Brain microvascular endothelial cell (primary cell): Measurements from ENCODE around the gene NVL.

Source experiments
- DNase-seq: peaks from one replicate; pipeline ENCODE4 v3.0.0-alpha.2; 2020
- H3K27ac ChIP-seq: fragments of 250-450 bp; sonication (Bioruptor Pico); 2 replicates; pipeline ENCODE4 v1.5.1; 2020; ENCODE audit warnings: mild to moderate bottlenecking, moderate library complexity
- H3K27me3 ChIP-seq: fragments of 250-450 bp; sonication (Bioruptor Pico); replicated peaks from 2 replicates; pipeline ENCODE4 v1.5.1; 2020; ENCODE audit warnings: mild to moderate bottlenecking
- H3K36me3 ChIP-seq: fragments of 250-450 bp; sonication (Bioruptor Pico); replicated peaks from 2 replicates; pipeline ENCODE4 v1.5.1; 2020; ENCODE audit warnings: mild to moderate bottlenecking
- H3K4me3 ChIP-seq: 2 replicates; pipeline ENCODE4 v1.5.1; 2011; ENCODE audit warnings: low read depth, mild to moderate bottlenecking, control low read depth, low read length, moderate library complexity
- CTCF ChIP-seq: IDR thresholded peaks from 2 replicates; pipeline ENCODE4 v1.5.1; 2011; ENCODE audit warnings: low read depth, mild to moderate bottlenecking, moderate library complexity, low read length, control low read depth, inconsistent platforms; ENCODE audit errors: missing control alignments
- in situ Hi-C: cut with HindIII; loops from 2 replicates; pipeline ENCODE4 v1.10.0; 2017; ENCODE audit warnings: low sequenced_read_pairs, low pct_ligation_motif_present

Gene NVL

GRCh38 chr1:224301391-224301790 is 28.6 kb downstream of the NVL start:
- Histone ChIP-seq H3K36me3 (peaks cover 35% of the 10 kb centered on the region), H3K4me3 (no peak overlapping the region), H3K27me3 (no peaks in the 10 kb centered on the region), H3K27ac (no peak overlapping the region)
- TF ChIP-seq CTCF, result no peak
- in situ Hi-C loops, result no loop called here
- DNase-seq, result no peak

GRCh38 chr1:224300346-224300745 is 29.6 kb downstream of the NVL start:
- Histone ChIP-seq H3K4me3 (no peak overlapping the region), H3K36me3 (peaks cover 34% of the 10 kb centered on the region), H3K27me3 (no peaks in the 10 kb centered on the region), H3K27ac (no peak overlapping the region)
- DNase-seq, result peak; percentile 87
- in situ Hi-C loops, result no loop called here
- TF ChIP-seq CTCF, result no peak

DNA sequence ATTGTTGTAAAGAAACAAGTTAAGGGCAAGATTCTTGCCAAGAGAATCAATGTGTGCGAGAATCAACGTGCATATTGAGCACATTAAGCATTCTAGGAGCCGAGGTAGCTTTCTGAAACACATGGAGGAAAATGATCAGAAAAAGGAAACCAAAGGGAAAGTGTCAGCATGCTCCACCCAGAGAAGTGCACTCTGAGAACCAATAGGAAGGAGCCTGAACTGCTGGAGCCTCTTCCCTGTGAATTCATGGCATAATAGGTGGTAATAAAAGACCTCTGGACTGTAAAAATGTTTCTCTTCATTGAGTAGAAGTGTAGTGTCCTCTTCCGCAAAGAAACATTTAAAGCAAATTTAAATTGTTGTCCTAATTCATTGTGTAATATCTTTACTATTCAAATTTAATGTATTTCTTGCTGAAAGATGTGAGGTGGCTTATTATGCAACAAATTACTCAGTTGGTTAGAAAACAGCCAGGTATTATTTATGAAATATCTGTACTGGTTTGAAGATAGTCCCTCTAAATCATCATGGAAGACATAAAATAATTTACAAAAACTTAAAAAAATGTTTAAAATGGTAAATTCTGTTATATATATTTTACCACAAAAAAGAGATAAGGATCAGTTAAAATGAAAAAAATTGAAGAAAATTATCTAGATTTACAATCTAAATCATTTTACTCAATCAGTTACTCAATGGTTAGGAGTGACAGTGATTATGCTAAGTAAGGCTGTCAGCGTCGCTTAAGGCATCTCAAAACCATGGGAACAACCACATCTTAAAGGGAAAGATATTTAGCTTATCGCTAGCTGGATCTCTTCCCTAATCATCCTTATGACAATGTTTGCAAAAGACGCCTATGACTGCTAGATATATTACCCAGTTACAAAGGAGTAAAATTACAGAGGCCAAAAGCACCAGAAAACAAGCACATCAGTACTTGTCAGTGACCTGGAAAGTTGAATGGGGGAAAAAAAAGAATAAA is 31.3 kb downstream of the NVL start:
- in situ Hi-C loops, result no loop called here
- peaks cover 41% of the 10 kb centered on the region for H3K36me3 ChIP-seq
- no peak for DNase-seq
- no peak overlapping the region for H3K4me3 ChIP-seq
- TF ChIP-seq CTCF, result no peak
- no peak overlapping the region for H3K27ac ChIP-seq
- no peaks in the 10 kb centered on the region for H3K27me3 ChIP-seq

DNA sequence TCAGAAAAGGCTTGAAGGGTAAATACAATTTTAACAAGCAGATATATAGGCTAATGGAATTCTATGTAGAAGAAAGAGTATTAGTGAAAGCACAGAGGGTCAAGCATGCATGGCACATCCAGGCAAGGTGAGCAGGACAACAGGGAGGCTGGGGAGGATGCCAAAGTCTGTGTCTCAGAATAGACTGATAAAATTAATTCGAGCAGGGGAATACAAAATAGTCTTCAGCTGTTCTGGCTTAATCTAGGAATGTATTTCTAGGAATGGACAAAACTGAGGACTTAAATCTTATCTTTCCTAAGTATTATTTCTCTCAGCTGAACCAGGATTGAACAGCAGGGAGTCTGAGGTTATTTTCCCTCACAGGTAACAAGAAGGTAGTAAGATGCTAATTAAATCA is 35.2 kb downstream of the NVL start:
- TF ChIP-seq CTCF, result no peak
- no peak for DNase-seq
- Histone ChIP-seq H3K4me3 (no peak overlapping the region), H3K27me3 (no peaks in the 10 kb centered on the region), H3K36me3 (peaks cover 47% of the 10 kb centered on the region), H3K27ac (no peak overlapping the region)
- in situ Hi-C loops, result no loop called here

DNA sequence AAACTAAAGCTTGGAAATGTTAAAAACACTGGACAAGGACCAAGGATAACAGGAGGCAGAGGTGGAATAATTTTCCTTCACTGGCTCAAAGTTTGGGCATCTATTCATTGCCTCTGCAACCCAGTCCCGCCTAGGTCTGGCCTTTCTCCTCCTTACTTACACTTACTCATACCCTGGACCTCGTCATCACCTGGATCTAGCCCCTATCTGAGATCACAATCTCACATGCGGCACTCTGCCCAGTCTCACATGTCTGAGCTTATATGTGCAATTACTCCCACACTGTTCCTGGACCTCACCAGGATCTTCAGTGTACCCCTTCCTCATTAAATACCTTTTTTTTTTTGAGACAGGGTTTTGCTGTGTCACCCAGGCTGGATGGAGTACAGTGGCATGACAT is 37.6 kb downstream of the NVL start:
- in situ Hi-C loops, result no loop called here
- DNase-seq, result no peak
- no peak overlapping the region for H3K27ac ChIP-seq
- no peaks in the 10 kb centered on the region for H3K27me3 ChIP-seq
- TF ChIP-seq CTCF, result no peak
- no peak overlapping the region for H3K4me3 ChIP-seq
- H3K36me3 ChIP-seq, result peaks cover 35% of the 10 kb centered on the region

GRCh38 chr1:224289396-224289795 is 40.6 kb downstream of the NVL start:
- TF ChIP-seq CTCF, result no peak
- H3K27me3 ChIP-seq, result no peaks in the 10 kb centered on the region
- no peak overlapping the region for H3K4me3 ChIP-seq
- peaks cover 36% of the 10 kb centered on the region for H3K36me3 ChIP-seq
- H3K27ac ChIP-seq, result no peak overlapping the region
- in situ Hi-C loops, result no loop called here
- no peak for DNase-seq
